Measurements from ENCODE around the gene HDAC8.

HDAC8 gene

GRCh38 chrX:72371405-72371804 is 201.2 kb downstream of the HDAC8 start:
- no peaks in the 10 kb centered on the region for H3K4me1 ChIP-seq (ENCODE audit: control insufficient read depth in 5 of 5, insufficient read depth in 5 of 5, low read length in 5 of 5)
- peaks cover 0 to 8% (median 2%) of the 10 kb centered on the region in 5 donors for H3K27me3 ChIP-seq (ENCODE audit: control insufficient read depth in 5 of 5, insufficient read depth in 4 of 5, low read length in 5 of 5)
- no peak overlapping the region for H3K27ac ChIP-seq (ENCODE audit: low read depth, low read length)
- no peaks in the 10 kb centered on the region for H3K36me3 ChIP-seq (ENCODE audit: control insufficient read depth in 5 of 5, insufficient read depth in 5 of 5, low read length in 5 of 5)
- no peak overlapping the region for H3K4me3 ChIP-seq (ENCODE audit: low read depth in 1 of 5, low read length in 5 of 5)
- no peak overlapping the region for H3K9ac ChIP-seq (ENCODE audit: low read length in 5 of 5)
- no peaks in the 10 kb centered on the region for H3K9me3 ChIP-seq (ENCODE audit: control insufficient read depth in 5 of 5, low read length in 5 of 5)

GRCh38 chrX:72368796-72369195 is 203.8 kb downstream of the HDAC8 start:
- H3K9me3 ChIP-seq (ENCODE audit: control insufficient read depth in 5 of 5, low read length in 5 of 5), result no peaks in the 10 kb centered on the region
- no peak overlapping the region for H3K4me3 ChIP-seq (ENCODE audit: low read depth in 1 of 5, low read length in 5 of 5)
- H3K4me1 ChIP-seq (ENCODE audit: control insufficient read depth in 5 of 5, insufficient read depth in 5 of 5, low read length in 5 of 5), result no peaks in the 10 kb centered on the region
- H3K27ac ChIP-seq (ENCODE audit: low read depth, low read length), result no peak overlapping the region
- H3K36me3 ChIP-seq (ENCODE audit: control insufficient read depth in 5 of 5, insufficient read depth in 5 of 5, low read length in 5 of 5), result no peaks in the 10 kb centered on the region
- peaks cover 0 to 8% (median 2%) of the 10 kb centered on the region in 5 donors for H3K27me3 ChIP-seq (ENCODE audit: control insufficient read depth in 5 of 5, insufficient read depth in 4 of 5, low read length in 5 of 5)
- no peak overlapping the region for H3K9ac ChIP-seq (ENCODE audit: low read length in 5 of 5)

GRCh38 chrX:72367516-72367915 is 205.1 kb downstream of the HDAC8 start:
- Histone ChIP-seq H3K27ac (ENCODE audit: low read depth, low read length) (no peak overlapping the region), H3K4me1 (ENCODE audit: control insufficient read depth in 5 of 5, insufficient read depth in 5 of 5, low read length in 5 of 5) (no peaks in the 10 kb centered on the region), H3K4me3 (ENCODE audit: low read depth in 1 of 5, low read length in 5 of 5) (no peak overlapping the region), H3K9ac (ENCODE audit: low read length in 5 of 5) (no peak overlapping the region), H3K27me3 (ENCODE audit: control insufficient read depth in 5 of 5, insufficient read depth in 4 of 5, low read length in 5 of 5) (peaks cover 0 to 8% (median 3%) of the 10 kb centered on the region in 5 donors), H3K9me3 (ENCODE audit: control insufficient read depth in 5 of 5, low read length in 5 of 5) (no peaks in the 10 kb centered on the region), H3K36me3 (ENCODE audit: control insufficient read depth in 5 of 5, insufficient read depth in 5 of 5, low read length in 5 of 5) (no peaks in the 10 kb centered on the region)

GRCh38 chrX:72366701-72367454 is 205.8 kb downstream of the HDAC8 start:
- H3K9ac ChIP-seq (ENCODE audit: low read length in 5 of 5), result no peak overlapping the region
- H3K9me3 ChIP-seq (ENCODE audit: control insufficient read depth in 5 of 5, low read length in 5 of 5), result no peaks in the 10 kb centered on the region
- no peak overlapping the region for H3K27ac ChIP-seq (ENCODE audit: low read depth, low read length)
- no peaks in the 10 kb centered on the region for H3K4me1 ChIP-seq (ENCODE audit: control insufficient read depth in 5 of 5, insufficient read depth in 5 of 5, low read length in 5 of 5)
- H3K27me3 ChIP-seq (ENCODE audit: control insufficient read depth in 5 of 5, insufficient read depth in 4 of 5, low read length in 5 of 5), result peaks cover 0 to 8% (median 4%) of the 10 kb centered on the region in 5 donors
- H3K4me3 ChIP-seq (ENCODE audit: low read depth in 1 of 5, low read length in 5 of 5), result no peak overlapping the region
- no peaks in the 10 kb centered on the region for H3K36me3 ChIP-seq (ENCODE audit: control insufficient read depth in 5 of 5, insufficient read depth in 5 of 5, low read length in 5 of 5)

- Histone ChIP-seq H3K36me3 (ENCODE audit: control insufficient read depth in 5 of 5, insufficient read depth in 5 of 5, low read length in 5 of 5) (no peaks in the 10 kb centered on the region), H3K9ac (ENCODE audit: low read length in 5 of 5) (no peak overlapping the region), H3K27ac (ENCODE audit: low read depth, low read length) (no peak overlapping the region), H3K4me1 (ENCODE audit: control insufficient read depth in 5 of 5, insufficient read depth in 5 of 5, low read length in 5 of 5) (no peaks in the 10 kb centered on the region), H3K4me3 (ENCODE audit: low read depth in 1 of 5, low read length in 5 of 5) (no peak overlapping the region), H3K27me3 (ENCODE audit: control insufficient read depth in 5 of 5, insufficient read depth in 4 of 5, low read length in 5 of 5) (peaks cover 0 to 8% (median 4%) of the 10 kb centered on the region in 5 donors), H3K9me3 (ENCODE audit: control insufficient read depth in 5 of 5, low read length in 5 of 5) (no peaks in the 10 kb centered on the region)
Observed at GRCh38 chrX:72366178-72366577, 206.5 kb downstream of the HDAC8 start.

- H3K9ac ChIP-seq (ENCODE audit: low read length in 5 of 5), result no peak overlapping the region
- H3K36me3 ChIP-seq (ENCODE audit: control insufficient read depth in 5 of 5, insufficient read depth in 5 of 5, low read length in 5 of 5), result no peaks in the 10 kb centered on the region
- H3K4me1 ChIP-seq (ENCODE audit: control insufficient read depth in 5 of 5, insufficient read depth in 5 of 5, low read length in 5 of 5), result no peaks in the 10 kb centered on the region
- H3K9me3 ChIP-seq (ENCODE audit: control insufficient read depth in 5 of 5, low read length in 5 of 5), result no peaks in the 10 kb centered on the region
- no peak overlapping the region for H3K4me3 ChIP-seq (ENCODE audit: low read depth in 1 of 5, low read length in 5 of 5)
- H3K27ac ChIP-seq (ENCODE audit: low read depth, low read length), result no peak overlapping the region
- H3K27me3 ChIP-seq (ENCODE audit: control insufficient read depth in 5 of 5, insufficient read depth in 4 of 5, low read length in 5 of 5), result peaks cover 0 to 8% (median 4%) of the 10 kb centered on the region in 5 donors
Observed at GRCh38 chrX:72365126-72365525, 207.5 kb downstream of the HDAC8 start.

- Histone ChIP-seq H3K27me3 (ENCODE audit: control insufficient read depth in 5 of 5, insufficient read depth in 4 of 5, low read length in 5 of 5) (peaks cover 0 to 15% (median 0%) of the 10 kb centered on the region in 5 donors), H3K27ac (ENCODE audit: low read depth, low read length) (no peak overlapping the region), H3K36me3 (ENCODE audit: control insufficient read depth in 5 of 5, insufficient read depth in 5 of 5, low read length in 5 of 5) (no peaks in the 10 kb centered on the region), H3K4me3 (ENCODE audit: low read depth in 1 of 5, low read length in 5 of 5) (no peak overlapping the region), H3K9me3 (ENCODE audit: control insufficient read depth in 5 of 5, low read length in 5 of 5) (no peaks in the 10 kb centered on the region), H3K4me1 (ENCODE audit: control insufficient read depth in 5 of 5, insufficient read depth in 5 of 5, low read length in 5 of 5) (no peaks in the 10 kb centered on the region), H3K9ac (ENCODE audit: low read length in 5 of 5) (no peak overlapping the region)
Observed at GRCh38 chrX:72360326-72360725, 212.3 kb downstream of the HDAC8 start.

GRCh38 chrX:72358313-72358712 is 214.3 kb downstream of the HDAC8 start:
- H3K27ac ChIP-seq (ENCODE audit: low read depth, low read length), result no peak overlapping the region
- H3K9me3 ChIP-seq (ENCODE audit: control insufficient read depth in 5 of 5, low read length in 5 of 5), result no peaks in the 10 kb centered on the region
- H3K27me3 ChIP-seq (ENCODE audit: control insufficient read depth in 5 of 5, insufficient read depth in 4 of 5, low read length in 5 of 5), result peaks cover 0 to 20% (median 4%) of the 10 kb centered on the region in 5 donors
- H3K36me3 ChIP-seq (ENCODE audit: control insufficient read depth in 5 of 5, insufficient read depth in 5 of 5, low read length in 5 of 5), result no peaks in the 10 kb centered on the region
- H3K4me1 ChIP-seq (ENCODE audit: control insufficient read depth in 5 of 5, insufficient read depth in 5 of 5, low read length in 5 of 5), result no peaks in the 10 kb centered on the region
- H3K4me3 ChIP-seq (ENCODE audit: low read depth in 1 of 5, low read length in 5 of 5), result no peak overlapping the region
- no peak overlapping the region for H3K9ac ChIP-seq (ENCODE audit: low read length in 5 of 5)

GRCh38 chrX:72352786-72353185 is 219.9 kb downstream of the HDAC8 start:
- peaks cover 0 to 9% (median under 1%) of the 10 kb centered on the region in 5 donors for H3K4me1 ChIP-seq (ENCODE audit: control insufficient read depth in 5 of 5, insufficient read depth in 5 of 5, low read length in 5 of 5)

GRCh38 chrX:72351606-72352334 is 220.9 kb downstream of the HDAC8 start:
- H3K4me3 ChIP-seq (ENCODE audit: low read depth in 1 of 5, low read length in 5 of 5), result no peak overlapping the region
- no peak overlapping the region for H3K9ac ChIP-seq (ENCODE audit: low read length in 5 of 5)
- no peaks in the 10 kb centered on the region for H3K9me3 ChIP-seq (ENCODE audit: control insufficient read depth in 5 of 5, low read length in 5 of 5)
- no peak overlapping the region for H3K27ac ChIP-seq (ENCODE audit: low read depth, low read length)
- H3K36me3 ChIP-seq (ENCODE audit: control insufficient read depth in 5 of 5, insufficient read depth in 5 of 5, low read length in 5 of 5), result peaks cover 0 to 16% (median 0%) of the 10 kb centered on the region in 5 donors
- H3K27me3 ChIP-seq (ENCODE audit: control insufficient read depth in 5 of 5, insufficient read depth in 4 of 5, low read length in 5 of 5), result peaks cover 0 to 14% (median 11%) of the 10 kb centered on the region in 5 donors
- H3K4me1 ChIP-seq (ENCODE audit: control insufficient read depth in 5 of 5, insufficient read depth in 5 of 5, low read length in 5 of 5), result peaks cover 0 to 15% (median 7%) of the 10 kb centered on the region in 5 donors

More at GRCh38 chrX:72352786-72353185, 219.9 kb downstream of the HDAC8 start:
- Histone ChIP-seq H3K36me3 (ENCODE audit: control insufficient read depth in 5 of 5, insufficient read depth in 5 of 5, low read length in 5 of 5) (peaks cover 0 to 16% (median 0%) of the 10 kb centered on the region in 5 donors), H3K4me3 (ENCODE audit: low read depth in 1 of 5, low read length in 5 of 5) (no peak overlapping the region), H3K27me3 (ENCODE audit: control insufficient read depth in 5 of 5, insufficient read depth in 4 of 5, low read length in 5 of 5) (peaks cover 0 to 19% (median 9%) of the 10 kb centered on the region in 5 donors), H3K9me3 (ENCODE audit: control insufficient read depth in 5 of 5, low read length in 5 of 5) (no peaks in the 10 kb centered on the region), H3K27ac (ENCODE audit: low read depth, low read length) (no peak overlapping the region), H3K9ac (ENCODE audit: low read length in 5 of 5) (no peak overlapping the region)
